Measurements from ENCODE around the gene KLHL7.

The KLHL7 gene

GRCh38 chr7:23208316-23208715 lies 102.7 kb downstream of the KLHL7 start:
- H3K4me1 ChIP-seq, result no peaks in the 10 kb centered on the region
- H3K27me3 ChIP-seq, result no peaks in the 10 kb centered on the region
- DNase-seq, result no peak
- H3K4me3 ChIP-seq (ENCODE audit: low read depth, low read length), result no peak overlapping the region
- no peak for TF ChIP-seq CTCF (IDR thresholded peaks at IDR 0.05; ENCODE audit: low read depth, low read length)
- no peaks in the 10 kb centered on the region for H3K36me3 ChIP-seq
- 0 out of 2 replicates have a peak, but pooled peaks cover 2% of the 10 kb centered on the region for H3K9me3 ChIP-seq

GRCh38 chr7:23210506-23210905 lies 104.9 kb downstream of the KLHL7 start:
- no peak for TF ChIP-seq CTCF (IDR thresholded peaks at IDR 0.05; ENCODE audit: low read depth, low read length)
- Histone ChIP-seq H3K4me3 (ENCODE audit: low read depth, low read length) (no peak overlapping the region), H3K36me3 (no peaks in the 10 kb centered on the region), H3K4me1 (peaks cover 3% of the 10 kb centered on the region; the same call in 1 of the 2 replicates), H3K9me3 (0 out of 2 replicates have a peak, but pooled peaks cover 2% of the 10 kb centered on the region), H3K27me3 (no peaks in the 10 kb centered on the region)
- no peak for DNase-seq

- H3K27me3 ChIP-seq, result no peaks in the 10 kb centered on the region
- no peaks in the 10 kb centered on the region for H3K36me3 ChIP-seq
- H3K4me1 ChIP-seq, result peaks cover 3% of the 10 kb centered on the region; the same call in 1 of the 2 replicates
- 0 out of 2 replicates have a peak, but pooled peaks cover 2% of the 10 kb centered on the region for H3K9me3 ChIP-seq
- TF ChIP-seq CTCF (IDR thresholded peaks at IDR 0.05; ENCODE audit: low read depth, low read length), result no peak
- no peak overlapping the region for H3K4me3 ChIP-seq (ENCODE audit: low read depth, low read length)
- no peak for DNase-seq
Measured at GRCh38 chr7:23211589-23211988, 106.0 kb downstream of the KLHL7 start.

GRCh38 chr7:23212395-23212794 lies 106.8 kb downstream of the KLHL7 start:
- no peak for DNase-seq
- no peaks in the 10 kb centered on the region for H3K36me3 ChIP-seq
- no peak overlapping the region for H3K4me3 ChIP-seq (ENCODE audit: low read depth, low read length)
- H3K27me3 ChIP-seq, result no peaks in the 10 kb centered on the region
- H3K9me3 ChIP-seq, result 0 out of 2 replicates have a peak, but pooled peaks cover 2% of the 10 kb centered on the region
- no peak for TF ChIP-seq CTCF (IDR thresholded peaks at IDR 0.05; ENCODE audit: low read depth, low read length)
- peaks cover 3% of the 10 kb centered on the region; the same call in 1 of the 2 replicates for H3K4me1 ChIP-seq

- H3K4me1 ChIP-seq, result peaks cover 3% of the 10 kb centered on the region; the same call in 1 of the 2 replicates
- no peaks in the 10 kb centered on the region for H3K36me3 ChIP-seq
- no peak overlapping the region for H3K4me3 ChIP-seq (ENCODE audit: low read depth, low read length)
- DNase-seq, result no peak
- TF ChIP-seq CTCF (IDR thresholded peaks at IDR 0.05; ENCODE audit: low read depth, low read length), result no peak
- 0 out of 2 replicates have a peak, but pooled peaks cover 2% of the 10 kb centered on the region for H3K9me3 ChIP-seq
- no peaks in the 10 kb centered on the region for H3K27me3 ChIP-seq
Measured at GRCh38 chr7:23212841-23213240, 107.3 kb downstream of the KLHL7 start.

GRCh38 chr7:23213755-23214154 lies 108.2 kb downstream of the KLHL7 start:
- no peak for DNase-seq
- Histone ChIP-seq H3K4me1 (peaks cover 3% of the 10 kb centered on the region; the same call in 1 of the 2 replicates), H3K27me3 (no peaks in the 10 kb centered on the region), H3K36me3 (no peaks in the 10 kb centered on the region), H3K9me3 (0 out of 2 replicates have a peak, but pooled peaks cover 2% of the 10 kb centered on the region), H3K4me3 (ENCODE audit: low read depth, low read length) (no peak overlapping the region)
- TF ChIP-seq CTCF (IDR thresholded peaks at IDR 0.05; ENCODE audit: low read depth, low read length), result no peak
